Brain microvascular endothelial cell (primary cell): ENCODE measurements around the gene CADM2.
"Not testable (repeated sequence)": the region's sequence is repeated elsewhere in the genome, so short reads cannot be mapped to it uniquely, and the experiment has no call there.

ENCODE experiments used
- DNase-seq: peaks from one replicate; pipeline ENCODE4 v3.0.0-alpha.2; 2020
- H3K27ac ChIP-seq: fragments of 250-450 bp; sonication (Bioruptor Pico); 2 replicates; pipeline ENCODE4 v1.5.1; 2020; ENCODE audit warnings: mild to moderate bottlenecking, moderate library complexity
- H3K27me3 ChIP-seq: fragments of 250-450 bp; sonication (Bioruptor Pico); replicated peaks from 2 replicates; pipeline ENCODE4 v1.5.1; 2020; ENCODE audit warnings: mild to moderate bottlenecking
- H3K36me3 ChIP-seq: fragments of 250-450 bp; sonication (Bioruptor Pico); replicated peaks from 2 replicates; pipeline ENCODE4 v1.5.1; 2020; ENCODE audit warnings: mild to moderate bottlenecking
- H3K4me3 ChIP-seq: 2 replicates; pipeline ENCODE4 v1.5.1; 2011; ENCODE audit warnings: low read depth, mild to moderate bottlenecking, control low read depth, low read length, moderate library complexity
- CTCF ChIP-seq: IDR thresholded peaks from 2 replicates; pipeline ENCODE4 v1.5.1; 2011; ENCODE audit warnings: low read depth, mild to moderate bottlenecking, moderate library complexity, low read length, control low read depth, inconsistent platforms; ENCODE audit errors: missing control alignments
- in situ Hi-C: cut with HindIII; loops from 2 replicates; pipeline ENCODE4 v1.10.0; 2017; ENCODE audit warnings: low sequenced_read_pairs, low pct_ligation_motif_present

CADM2 gene

GRCh38 chr3:85142626-85143025 is 183.8 kb downstream of the CADM2 start:
- DNase-seq, result no peak
- in situ Hi-C loops, result no loop called here
- Histone ChIP-seq H3K27ac (no peak overlapping the region), H3K36me3 (no peaks in the 10 kb centered on the region), H3K4me3 (no peak overlapping the region), H3K27me3 (no peaks in the 10 kb centered on the region)
- no peak for TF ChIP-seq CTCF

GRCh38 chr3:85148036-85148435 is 189.2 kb downstream of the CADM2 start:
- no peak overlapping the region for H3K4me3 ChIP-seq
- DNase-seq, result no peak
- in situ Hi-C loops, result no loop called here
- H3K27me3 ChIP-seq, result no peaks in the 10 kb centered on the region
- H3K27ac ChIP-seq, result no peak overlapping the region
- H3K36me3 ChIP-seq, result no peaks in the 10 kb centered on the region
- TF ChIP-seq CTCF, result no peak

- no peaks in the 10 kb centered on the region for H3K27me3 ChIP-seq
- no peaks in the 10 kb centered on the region for H3K36me3 ChIP-seq
- TF ChIP-seq CTCF, result no peak
- DNase-seq, result no peak
- in situ Hi-C loops, result no loop called here
- no peak overlapping the region for H3K4me3 ChIP-seq
- no peak overlapping the region for H3K27ac ChIP-seq
Observed at GRCh38 chr3:85151555-85151954, 192.8 kb downstream of the CADM2 start.

- H3K27me3 ChIP-seq, H3K4me3 ChIP-seq, H3K36me3 ChIP-seq, in situ Hi-C loops, H3K27ac ChIP-seq, DNase-seq: not testable (repeated sequence)
Observed at GRCh38 chr3:85153279-85153678, 194.5 kb downstream of the CADM2 start.

- in situ Hi-C loops, result no loop called here
- no peak for TF ChIP-seq CTCF
- DNase-seq, result no peak
- H3K27ac ChIP-seq, result no peak overlapping the region
- H3K4me3 ChIP-seq, result no peak overlapping the region
- H3K27me3 ChIP-seq, result no peaks in the 10 kb centered on the region
- H3K36me3 ChIP-seq, result no peaks in the 10 kb centered on the region
Observed at GRCh38 chr3:85159376-85159775, 200.6 kb downstream of the CADM2 start.

- Histone ChIP-seq H3K27ac (no peak overlapping the region), H3K36me3 (no peaks in the 10 kb centered on the region), H3K27me3 (no peaks in the 10 kb centered on the region), H3K4me3 (no peak overlapping the region)
- in situ Hi-C loops, result no loop called here
- TF ChIP-seq CTCF, result no peak
- DNase-seq, result no peak
Observed at GRCh38 chr3:85161544-85161943, 202.8 kb downstream of the CADM2 start.
